Measurements from ENCODE around the gene BIRC6.
A peak's percentile ranks its signal among the peaks of the same experiment; 100 is the strongest.
"Not testable (repeated sequence)": the region's sequence is repeated elsewhere in the genome, so short reads cannot be mapped to it uniquely, and the experiment has no call there.

Gene BIRC6

GRCh38 chr2:32622570-32623310 is 265.9 kb downstream of the BIRC6 start:
- DNase-seq = no peak

- no peak for DNase-seq
Observed at GRCh38 chr2:32623311-32623706, 266.5 kb downstream of the BIRC6 start.

DNA sequence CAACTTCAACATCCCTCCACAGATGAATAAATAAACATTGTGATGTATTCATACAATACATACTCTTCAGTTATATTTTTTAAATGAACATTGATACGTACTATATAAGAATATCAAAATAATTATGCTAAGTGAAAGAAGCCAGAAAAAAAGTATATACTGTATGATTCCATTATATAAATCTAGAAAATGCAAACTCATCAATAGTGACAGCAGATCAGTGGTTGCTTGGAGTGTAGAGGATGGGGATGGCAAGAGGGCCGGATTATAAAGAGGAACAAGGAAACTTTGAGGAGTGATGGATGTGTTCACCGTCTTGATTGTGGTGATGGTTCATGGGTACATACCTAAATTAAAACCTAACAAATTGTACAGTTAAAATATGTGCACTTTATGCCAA is 268.0 kb downstream of the BIRC6 start:
- no peak for DNase-seq

GRCh38 chr2:32626639-32627221 is 269.9 kb downstream of the BIRC6 start:
- no peak for DNase-seq

DNA sequence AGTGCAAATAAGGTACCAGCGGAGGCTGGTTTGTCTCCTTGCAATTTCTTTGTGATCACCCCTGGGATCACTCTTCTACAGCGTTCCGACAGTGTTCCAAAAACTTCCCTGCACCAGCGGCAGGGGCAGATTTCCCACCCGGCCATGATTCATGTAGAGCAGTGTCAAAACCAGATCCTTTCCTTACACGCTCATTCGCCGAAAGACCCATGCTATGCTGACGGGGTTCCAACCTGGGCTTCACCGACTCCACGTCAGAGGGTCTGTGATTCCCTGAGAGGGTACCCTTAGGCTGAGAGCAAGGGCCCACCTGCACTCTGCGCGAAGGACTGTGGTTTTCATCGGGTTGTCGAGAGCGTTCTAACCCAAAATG is 270.6 kb downstream of the BIRC6 start:
- peak; percentile 48 for DNase-seq

DNA sequence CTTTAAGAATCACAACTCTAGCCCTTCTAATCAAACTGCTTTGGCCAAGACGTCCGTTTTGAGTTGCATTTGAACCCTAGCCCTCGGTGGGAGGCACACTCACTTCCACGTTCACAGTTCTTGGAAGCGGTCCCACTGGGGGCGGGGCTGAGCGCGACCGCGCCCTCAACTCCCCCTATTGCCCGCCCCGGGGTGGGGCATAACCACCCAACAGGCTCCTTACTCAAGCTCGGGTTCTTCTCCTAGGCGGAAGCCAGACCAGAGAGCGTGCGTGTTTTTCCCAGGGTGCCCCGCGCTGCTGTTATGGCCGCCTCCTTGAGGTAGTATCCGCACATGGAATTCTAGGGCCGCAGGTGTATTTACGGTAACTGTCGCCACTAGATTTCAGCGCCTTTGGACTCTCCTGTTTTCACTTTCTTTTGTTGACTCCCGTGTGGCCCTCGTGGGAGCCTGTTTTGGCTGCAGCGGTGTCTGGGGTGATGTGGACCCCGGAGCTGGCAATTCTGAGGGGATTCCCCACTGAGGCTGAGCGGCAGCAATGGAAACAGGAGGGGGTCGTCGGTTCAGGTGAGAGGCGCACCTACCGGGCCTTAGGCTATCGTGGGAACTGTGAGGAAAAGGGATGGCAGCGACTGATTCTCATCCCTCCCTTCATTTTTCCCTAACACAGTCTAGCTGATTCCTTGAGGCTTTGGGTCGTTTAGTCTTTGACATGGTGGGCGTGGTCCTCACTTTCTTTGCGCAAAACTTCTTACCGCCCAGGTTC is 271.2 kb downstream of the BIRC6 start, which contains the start of gene TTC27:
Gene TTC27 (plus strand): TSS at position 237 of the 766 bp plus-strand sequence. CDS start 243 bp downstream, at position 480.
- peak; percentile 96 for DNase-seq

DNA sequence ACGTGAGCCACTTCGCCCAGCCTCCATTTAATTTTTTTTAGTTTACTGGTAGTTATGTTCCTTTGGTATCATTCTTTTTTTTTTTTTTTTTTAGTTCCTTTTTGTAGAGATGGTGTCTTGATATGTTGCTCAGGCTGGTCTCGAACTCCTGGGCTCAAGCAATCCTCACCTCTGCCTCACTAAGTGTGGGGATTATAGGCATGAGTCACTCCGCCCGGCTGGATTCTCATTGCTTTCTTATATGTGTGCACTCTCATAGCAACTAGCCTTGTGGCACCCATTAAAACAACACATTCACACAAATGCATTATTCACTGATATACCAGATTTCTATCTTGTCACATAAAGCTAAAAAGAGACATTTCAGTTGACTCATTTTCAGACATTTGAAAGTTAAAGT is 275.3 kb downstream of the BIRC6 start:
- DNase-seq = peak; percentile 46

GRCh38 chr2:32633040-32633439 is 276.2 kb downstream of the BIRC6 start:
- DNase-seq = no peak

DNA sequence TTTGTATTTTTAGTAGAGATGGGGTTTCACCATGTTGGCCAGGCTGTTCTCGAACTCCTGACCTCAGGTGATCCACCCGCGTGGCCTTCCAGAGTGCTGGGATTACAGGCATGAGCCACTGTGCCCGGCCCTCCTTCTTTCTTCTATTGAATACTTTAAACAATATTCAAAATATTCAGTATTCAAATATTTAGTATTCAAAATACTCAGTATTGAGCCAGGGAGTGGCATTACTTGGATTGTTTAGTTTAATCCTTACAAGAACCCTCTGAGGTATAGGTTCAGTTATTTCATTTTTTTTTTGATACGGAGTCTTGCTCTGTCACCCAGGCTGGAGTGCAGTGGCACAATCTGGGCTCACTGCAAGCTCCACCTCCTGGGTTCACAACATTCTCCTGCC is 281.7 kb downstream of the BIRC6 start:
- not testable (repeated sequence) for DNase-seq

DNA sequence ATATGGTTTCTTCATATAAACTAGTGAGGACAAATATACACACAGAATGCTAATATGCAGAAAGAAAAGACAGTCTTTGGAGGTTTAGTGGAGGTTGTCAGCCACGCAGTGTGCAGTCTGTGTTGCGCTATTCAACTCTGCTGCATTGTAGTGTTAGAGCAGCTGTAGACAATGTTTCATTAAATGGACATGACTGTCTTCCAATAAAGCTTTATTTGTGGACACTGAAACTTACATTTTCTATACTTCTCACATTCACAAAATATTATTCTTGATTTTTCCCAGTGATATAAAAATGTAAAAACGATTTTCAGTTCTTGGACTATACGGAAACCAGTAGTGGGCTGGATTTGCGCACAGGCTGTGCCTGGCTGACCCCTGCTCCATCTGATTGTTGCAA is 284.4 kb downstream of the BIRC6 start:
- DNase-seq = no peak

GRCh38 chr2:32647180-32647651 is 290.4 kb downstream of the BIRC6 start:
- no peak for DNase-seq

DNA sequence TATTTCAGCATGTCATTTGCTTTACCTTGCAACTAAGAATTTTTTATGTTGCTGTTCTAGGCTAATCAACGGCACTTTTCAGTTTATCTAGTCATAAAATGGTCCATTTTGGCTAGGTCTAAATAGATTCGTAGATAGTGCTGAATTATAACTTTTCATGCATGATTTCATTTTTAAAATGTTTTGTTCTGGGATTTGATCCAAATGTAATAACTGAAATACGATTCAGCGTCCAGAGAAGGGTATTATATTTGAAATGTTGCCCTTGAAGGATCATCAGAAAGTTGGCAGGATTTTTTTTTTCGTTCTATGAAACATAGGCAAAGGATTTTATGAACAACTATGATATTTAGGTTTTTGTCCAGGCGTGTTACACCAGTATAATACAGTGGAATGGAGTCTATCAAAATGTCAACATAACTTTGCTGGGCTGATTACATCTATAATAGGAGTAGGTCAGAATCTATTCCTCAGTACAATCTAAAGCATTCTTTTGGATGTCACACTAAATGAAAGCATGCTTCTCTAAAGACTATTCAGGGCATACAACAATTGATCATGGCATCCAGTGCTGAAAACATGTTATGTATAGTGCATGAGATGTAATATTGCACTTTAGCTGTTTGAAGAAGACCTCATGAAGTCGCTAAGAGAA is 295.9 kb downstream of the BIRC6 start:
- no peak for DNase-seq

GRCh38 chr2:32656069-32656468 is 299.2 kb downstream of the BIRC6 start:
- no peak for DNase-seq

GRCh38 chr2:32663864-32664263 is 307.0 kb downstream of the BIRC6 start:
- no peak for DNase-seq

- DNase-seq = no peak
Observed at GRCh38 chr2:32666704-32667103, 309.9 kb downstream of the BIRC6 start.

DNA sequence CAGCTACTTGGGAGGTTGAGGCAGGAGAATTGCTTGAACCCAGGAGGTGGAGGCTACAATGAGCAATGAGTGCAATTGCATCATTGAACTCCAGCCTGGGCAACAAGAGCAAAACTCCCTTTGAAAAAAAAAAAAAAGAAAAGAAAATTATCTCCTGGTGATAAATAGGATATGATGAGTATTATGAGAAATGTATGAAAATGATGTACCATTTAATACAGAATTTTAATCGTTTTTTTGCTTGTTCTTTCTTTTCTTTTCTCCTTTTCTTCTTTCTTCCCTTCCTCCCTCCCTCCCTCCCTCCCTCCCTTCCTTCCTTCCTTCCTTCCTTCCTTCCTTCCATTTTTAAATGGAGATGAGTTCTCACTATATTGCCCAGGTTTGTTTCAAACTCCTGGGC is 311.4 kb downstream of the BIRC6 start:
- no peak for DNase-seq

All from stimulated activated CD4-positive, alpha-beta T cell treated with anti-CD3 and anti-CD28 coated beads, Interleukin-15, amount 100 ng/mL, for 24 hours (primary cell).